ENCODE measurements around the gene BMP6. TPM values are rescaled to one million over a fixed set of nuclear protein-coding genes. Genes with fewer than 3 reads are reported as not detected.

Gene BMP6
- total RNA-seq, 1 experiment from 2014 or later = 0.28 TPM

DNA sequence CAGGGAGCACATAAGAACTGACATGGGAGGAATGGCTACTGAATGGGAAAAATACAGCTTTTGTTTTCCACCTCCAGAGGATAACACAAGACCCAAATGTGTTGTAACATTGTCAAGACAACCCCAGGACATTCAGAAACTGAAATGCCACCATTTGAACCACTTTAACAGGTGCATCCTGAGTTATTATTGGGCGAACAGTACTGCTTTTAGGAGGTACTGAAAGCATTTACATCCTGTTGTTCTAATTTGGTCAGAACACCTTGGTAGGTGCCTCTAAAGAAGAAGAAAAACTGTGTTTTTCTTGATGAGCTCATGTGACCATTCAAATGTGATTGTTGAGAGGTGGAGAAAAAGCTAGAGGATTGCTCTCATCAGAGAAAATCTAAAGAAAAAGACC is 191.1 kb downstream of the BMP6 start:
- H3K27me3 Mint-ChIP-seq (ENCODE audit: low read depth) = no peaks in the 10 kb centered on the region; the same call in 1 of the 2 replicates
- Histone ChIP-seq H3K27ac (ENCODE audit: insufficient read length, low read depth, low read length) (no peak overlapping the region), H3K56ac (ENCODE audit: insufficient read length, low read depth, low read length) (no peak overlapping the region), H2BK120ac (ENCODE audit: low read depth, low read length, poor library complexity, severe bottlenecking) (no peak overlapping the region), H3K23me2 (ENCODE audit: insufficient read length, low read depth, low read length, poor library complexity, severe bottlenecking) (no peaks in the 10 kb centered on the region), H2BK15ac (ENCODE audit: low read depth, low read length) (no peak overlapping the region), H2AK5ac (ENCODE audit: insufficient read length, low read length) (no peak overlapping the region), H3K18ac (ENCODE audit: insufficient read length, low read depth, low read length) (no peak overlapping the region), H2BK5ac (ENCODE audit: insufficient read length, low read length) (no peak overlapping the region), H3K9ac (ENCODE audit: extremely low read depth, insufficient read length, low read length) (no peak overlapping the region), H3T11ph (ENCODE audit: low read length) (no peak overlapping the region), H3K4me2 (ENCODE audit: insufficient read depth, insufficient read length, low read length) (no peak overlapping the region), H4K5ac (ENCODE audit: insufficient read length, low read depth, low read length) (no peak overlapping the region), H3K4ac (ENCODE audit: low read depth, low read length) (no peak overlapping the region), H3K79me1 (ENCODE audit: insufficient read depth, low read depth, low read length, poor library complexity, severe bottlenecking) (no peaks in the 10 kb centered on the region), H3K27me3 (ENCODE audit: insufficient read depth, low read length) (no peaks in the 10 kb centered on the region; the same call in 1 of the 2 replicates), H4K20me1 (ENCODE audit: control insufficient read depth, insufficient read depth, insufficient read length) (no peaks in the 10 kb centered on the region), H2BK20ac (ENCODE audit: low read depth, low read length, poor library complexity, severe bottlenecking) (no peak overlapping the region), H2BK12ac (ENCODE audit: insufficient read length, low read depth, low read length) (no peak overlapping the region), H2AFZ (ENCODE audit: low read length) (no peak overlapping the region), H4K91ac (ENCODE audit: insufficient read length, low read depth, low read length) (no peak overlapping the region), H3K23ac (ENCODE audit: insufficient read length, low read depth, low read length) (no peak overlapping the region), H4K8ac (replicated peaks; ENCODE audit: insufficient read length, low read depth, low read length) (no peak overlapping the region), H3K14ac (ENCODE audit: insufficient read depth, low read length) (no peak overlapping the region), H3K79me2 (ENCODE audit: insufficient read depth, low read length) (no peaks in the 10 kb centered on the region), H3K4me1 (ENCODE audit: insufficient read depth, low read length) (no peaks in the 10 kb centered on the region), H3K9me3 (ENCODE audit: control insufficient read depth, low read depth, low read length) (no peaks in the 10 kb centered on the region)
- TF ChIP-seq, protein P1, sequence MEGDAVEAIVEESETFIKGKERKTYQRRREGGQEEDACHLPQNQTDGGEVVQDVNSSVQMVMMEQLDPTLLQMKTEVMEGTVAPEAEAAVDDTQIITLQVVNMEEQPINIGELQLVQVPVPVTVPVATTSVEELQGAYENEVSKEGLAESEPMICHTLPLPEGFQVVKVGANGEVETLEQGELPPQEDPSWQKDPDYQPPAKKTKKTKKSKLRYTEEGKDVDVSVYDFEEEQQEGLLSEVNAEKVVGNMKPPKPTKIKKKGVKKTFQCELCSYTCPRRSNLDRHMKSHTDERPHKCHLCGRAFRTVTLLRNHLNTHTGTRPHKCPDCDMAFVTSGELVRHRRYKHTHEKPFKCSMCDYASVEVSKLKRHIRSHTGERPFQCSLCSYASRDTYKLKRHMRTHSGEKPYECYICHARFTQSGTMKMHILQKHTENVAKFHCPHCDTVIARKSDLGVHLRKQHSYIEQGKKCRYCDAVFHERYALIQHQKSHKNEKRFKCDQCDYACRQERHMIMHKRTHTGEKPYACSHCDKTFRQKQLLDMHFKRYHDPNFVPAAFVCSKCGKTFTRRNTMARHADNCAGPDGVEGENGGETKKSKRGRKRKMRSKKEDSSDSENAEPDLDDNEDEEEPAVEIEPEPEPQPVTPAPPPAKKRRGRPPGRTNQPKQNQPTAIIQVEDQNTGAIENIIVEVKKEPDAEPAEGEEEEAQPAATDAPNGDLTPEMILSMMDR (conservative IDR thresholded peaks at IDR 0.05) = no peak
- H3K27ac Mint-ChIP-seq = no peak overlapping the region
- WGBS (ENCODE audit: extremely low coverage, insufficient read length, low lambda C conversion rate) = no CpG with 5 or more reads among the region's 1 CpG
- H3K36me3 Mint-ChIP-seq (ENCODE audit: insufficient read depth in 1 of 3, low read depth in 3 of 3) = no peaks in the 10 kb centered on the region
- H3K4me3 Mint-ChIP-seq = no peak overlapping the region
- H3K9me3 Mint-ChIP-seq = no peaks in the 10 kb centered on the region
- H3K4me1 Mint-ChIP-seq = no peaks in the 10 kb centered on the region
- DNase-seq = no peak
